Type B pancreatic cell (in vitro differentiated cells): ENCODE data around the gene PDGFD. TPM values are rescaled to one million over a fixed set of nuclear protein-coding genes. Genes with fewer than 3 reads are reported as not detected.

Experiments
- DNase-seq: peaks from one replicate; pipeline ENCODE4 v3.0.0; 2021; ENCODE audit warnings: mixed read lengths; ENCODE audit not compliant: unreplicated experiment; ENCODE audit errors: extremely low spot score
- H3K27ac Mint-ChIP-seq: 2 replicates; pipeline ENCODE4 v1.8.0; 2021; ENCODE audit warnings: mild to moderate bottlenecking, mixed read lengths
- H3K27me3 Mint-ChIP-seq: 2 replicates; pipeline ENCODE4 v1.8.0; 2021; ENCODE audit warnings: mixed read lengths
- H3K36me3 Mint-ChIP-seq: 2 replicates; pipeline ENCODE4 v1.8.0; 2021; ENCODE audit warnings: mixed read lengths
- H3K4me1 Mint-ChIP-seq: one replicate; pipeline ENCODE4 v1.8.0; 2021; ENCODE audit warnings: mixed read lengths; ENCODE audit not compliant: unreplicated experiment
- H3K4me3 Mint-ChIP-seq: 2 replicates; pipeline ENCODE4 v1.8.0; 2021; ENCODE audit warnings: mild to moderate bottlenecking, mixed read lengths
- H3K9me3 Mint-ChIP-seq: 2 replicates; pipeline ENCODE4 v1.8.0; 2021; ENCODE audit warnings: mixed read lengths
- CTCF ChIP-seq: fragments of 200-600 bp; sonication (generic); conservative IDR thresholded peaks from 2 replicates; pipeline ENCODE4 v1.5.0; 2021; ENCODE audit warnings: antibody characterized with exemption, mild to moderate bottlenecking
- total RNA-seq: library from RNA; stranded (reverse); gene quantifications from 2 replicates; pipeline ENCODE4 v1.2.1, GENCODE V29; 2021; ENCODE audit warnings: low replicate concordance

Gene PDGFD
- total RNA-seq, 1 donor from 2014 or later = 17.8 TPM

GRCh38 chr11:103877221-103877620 is 286.7 kb downstream of the PDGFD start:
- H3K27ac Mint-ChIP-seq = no peak overlapping the region
- no peak overlapping the region for H3K4me3 Mint-ChIP-seq
- TF ChIP-seq CTCF = no peak
- H3K27me3 Mint-ChIP-seq = no peaks in the 10 kb centered on the region
- H3K9me3 Mint-ChIP-seq = peaks cover 11% of the 10 kb centered on the region
- DNase-seq = no peak
- no peaks in the 10 kb centered on the region for H3K4me1 Mint-ChIP-seq
- no peaks in the 10 kb centered on the region for H3K36me3 Mint-ChIP-seq

DNA sequence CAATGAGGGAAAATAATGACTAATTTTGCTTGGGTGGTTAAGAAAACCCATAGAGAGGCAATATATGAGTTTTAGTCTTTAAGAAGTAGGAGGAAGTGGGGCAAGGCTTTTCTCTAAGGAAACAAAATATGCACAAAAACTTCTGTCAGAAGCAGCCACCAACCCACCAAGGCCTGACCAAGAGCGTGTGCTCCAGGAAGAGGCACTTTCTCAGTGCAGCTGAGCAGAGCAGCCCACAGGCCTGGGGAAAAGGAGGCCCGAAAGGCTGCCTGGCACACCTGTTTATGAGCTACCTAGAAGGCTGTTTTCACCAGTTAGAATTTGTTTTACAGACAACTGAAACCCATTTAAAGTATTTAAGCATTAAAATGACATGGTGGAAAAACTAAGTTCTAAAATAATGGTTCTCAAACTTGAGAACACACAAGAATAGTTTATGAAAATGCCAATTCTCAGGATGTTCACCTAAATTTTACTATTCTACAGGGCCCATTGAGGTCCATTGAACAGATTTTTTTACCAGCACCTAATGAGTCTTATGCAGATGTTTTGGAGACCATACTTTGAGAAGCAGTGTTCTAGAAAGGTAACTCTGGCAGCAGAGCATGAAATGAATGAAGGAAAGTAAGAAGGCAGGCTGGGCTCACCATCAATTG is 288.0 kb downstream of the PDGFD start:
- no peak for TF ChIP-seq CTCF
- H3K27me3 Mint-ChIP-seq = no peaks in the 10 kb centered on the region
- H3K27ac Mint-ChIP-seq = no peak overlapping the region
- H3K4me1 Mint-ChIP-seq = no peaks in the 10 kb centered on the region
- H3K36me3 Mint-ChIP-seq = no peaks in the 10 kb centered on the region
- H3K9me3 Mint-ChIP-seq = peaks cover 11% of the 10 kb centered on the region
- DNase-seq = no peak
- no peak overlapping the region for H3K4me3 Mint-ChIP-seq

GRCh38 chr11:103872748-103873147 is 291.2 kb downstream of the PDGFD start:
- Mint-ChIP-seq H3K4me1 (no peaks in the 10 kb centered on the region), H3K9me3 (peaks cover 5% of the 10 kb centered on the region), H3K4me3 (no peak overlapping the region), H3K36me3 (no peaks in the 10 kb centered on the region), H3K27me3 (no peaks in the 10 kb centered on the region), H3K27ac (no peak overlapping the region)
- DNase-seq = no peak
- no peak for TF ChIP-seq CTCF

GRCh38 chr11:103871923-103872551 is 291.9 kb downstream of the PDGFD start:
- no peak overlapping the region for H3K27ac Mint-ChIP-seq
- H3K36me3 Mint-ChIP-seq = no peaks in the 10 kb centered on the region
- no peaks in the 10 kb centered on the region for H3K4me1 Mint-ChIP-seq
- no peaks in the 10 kb centered on the region for H3K27me3 Mint-ChIP-seq
- DNase-seq = no peak
- H3K9me3 Mint-ChIP-seq = no peaks in the 10 kb centered on the region
- H3K4me3 Mint-ChIP-seq = no peak overlapping the region
- no peak for TF ChIP-seq CTCF

DNA sequence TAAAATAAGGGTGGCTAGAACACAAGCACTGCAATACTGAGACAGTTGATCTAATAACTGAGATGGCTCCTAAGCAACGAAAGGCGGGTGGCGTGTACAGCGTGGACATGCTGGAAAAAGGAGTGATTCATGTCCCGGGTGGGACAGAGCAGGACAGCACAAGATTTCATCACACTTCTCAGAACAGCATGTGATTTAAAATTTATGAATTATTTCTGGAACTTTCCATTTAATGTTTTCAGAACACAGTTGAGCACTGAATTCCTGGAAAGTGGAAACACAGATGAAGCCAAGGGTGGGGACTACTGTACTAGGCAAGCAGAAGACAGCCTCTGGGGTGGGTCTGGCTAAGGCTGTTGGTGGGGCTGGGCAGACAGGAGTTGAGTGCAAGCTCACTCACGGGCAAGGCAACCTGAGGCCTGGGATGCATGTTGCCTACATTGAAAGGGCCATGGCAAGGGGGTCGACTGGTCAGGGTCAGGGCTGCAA is 293.1 kb downstream of the PDGFD start:
- H3K4me3 Mint-ChIP-seq = no peak overlapping the region
- DNase-seq = no peak
- no peak for TF ChIP-seq CTCF

More for the DNA sequence above, 293.1 kb downstream of the PDGFD start:
- no peak overlapping the region for H3K27ac Mint-ChIP-seq
- H3K36me3 Mint-ChIP-seq = no peaks in the 10 kb centered on the region
- no peaks in the 10 kb centered on the region for H3K9me3 Mint-ChIP-seq
- H3K27me3 Mint-ChIP-seq = no peaks in the 10 kb centered on the region
- no peaks in the 10 kb centered on the region for H3K4me1 Mint-ChIP-seq
